Measurements from ENCODE around the gene AUP1. TPM values are rescaled to one million over a fixed set of nuclear protein-coding genes. Genes with fewer than 3 reads are reported as not detected.
A peak's percentile ranks its signal among the peaks of the same experiment; 100 is the strongest.
"Not testable (repeated sequence)": the region's sequence is repeated elsewhere in the genome, so short reads cannot be mapped to it uniquely, and the experiment has no call there.

The AUP1 gene, protein sequence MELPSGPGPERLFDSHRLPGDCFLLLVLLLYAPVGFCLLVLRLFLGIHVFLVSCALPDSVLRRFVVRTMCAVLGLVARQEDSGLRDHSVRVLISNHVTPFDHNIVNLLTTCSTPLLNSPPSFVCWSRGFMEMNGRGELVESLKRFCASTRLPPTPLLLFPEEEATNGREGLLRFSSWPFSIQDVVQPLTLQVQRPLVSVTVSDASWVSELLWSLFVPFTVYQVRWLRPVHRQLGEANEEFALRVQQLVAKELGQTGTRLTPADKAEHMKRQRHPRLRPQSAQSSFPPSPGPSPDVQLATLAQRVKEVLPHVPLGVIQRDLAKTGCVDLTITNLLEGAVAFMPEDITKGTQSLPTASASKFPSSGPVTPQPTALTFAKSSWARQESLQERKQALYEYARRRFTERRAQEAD
- 149 and 161 TPM in 2 replicates for total RNA-seq (2014; rRNA removed; shearing (Covaris generic))
- polyA plus RNA-seq (2014; cell fraction: nucleus; rRNA removed), result 276 and 301 TPM in 2 replicates

DNA sequence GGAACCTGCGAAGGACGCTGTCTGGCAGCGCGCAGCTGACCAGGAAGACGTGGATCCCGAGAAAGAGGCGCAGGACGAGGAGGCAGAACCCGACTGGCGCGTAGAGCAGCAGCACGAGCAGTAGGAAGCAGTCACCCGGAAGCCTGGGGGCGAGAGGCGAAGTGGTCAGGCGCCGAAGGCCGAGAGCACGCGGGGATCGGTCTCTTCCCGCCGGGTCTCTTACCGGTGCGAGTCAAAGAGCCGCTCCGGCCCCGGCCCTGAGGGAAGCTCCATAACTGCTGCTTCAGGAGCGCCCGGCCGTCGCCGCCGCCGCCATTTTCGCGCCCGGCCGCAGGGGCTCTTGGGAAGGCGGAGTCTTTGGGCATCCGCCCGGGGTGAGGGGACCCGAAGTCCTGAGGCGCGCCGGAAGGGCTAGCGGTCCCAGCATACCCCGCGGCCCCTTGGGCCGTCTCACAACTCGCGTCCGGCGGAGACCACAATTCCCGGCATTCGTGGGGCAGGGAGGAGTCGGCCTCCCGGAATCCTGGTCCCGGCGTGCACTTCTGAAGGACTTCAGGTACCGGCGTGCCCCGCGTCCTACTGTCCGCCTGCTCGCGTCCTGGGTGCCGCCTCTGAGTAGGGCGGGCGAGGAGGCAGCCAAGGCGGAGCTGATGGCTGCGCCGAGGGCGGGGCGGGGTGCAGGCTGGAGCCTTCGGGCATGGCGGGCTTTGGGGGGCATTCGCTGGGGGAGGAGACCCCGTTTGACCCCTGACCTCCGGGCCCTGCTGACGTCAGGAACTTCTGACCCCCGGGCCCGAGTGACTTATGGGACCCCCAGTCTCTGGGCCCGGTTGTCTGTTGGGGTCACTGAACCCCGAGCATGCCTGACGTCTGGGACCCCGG, at the start of gene AUP1, which contains the start of gene HTRA2:
TSS of gene AUP1 (minus strand) at position 350 of the 882 bp plus-strand sequence. CDS start at position 273, 77 bp downstream.
TSS of gene HTRA2 (plus strand) at position 577 of the 882 bp plus-strand sequence. CDS start at position 651, 74 bp downstream.
- DNase-seq (ENCODE audit: extremely low read depth, low read depth), result peak; percentile 99

DNA sequence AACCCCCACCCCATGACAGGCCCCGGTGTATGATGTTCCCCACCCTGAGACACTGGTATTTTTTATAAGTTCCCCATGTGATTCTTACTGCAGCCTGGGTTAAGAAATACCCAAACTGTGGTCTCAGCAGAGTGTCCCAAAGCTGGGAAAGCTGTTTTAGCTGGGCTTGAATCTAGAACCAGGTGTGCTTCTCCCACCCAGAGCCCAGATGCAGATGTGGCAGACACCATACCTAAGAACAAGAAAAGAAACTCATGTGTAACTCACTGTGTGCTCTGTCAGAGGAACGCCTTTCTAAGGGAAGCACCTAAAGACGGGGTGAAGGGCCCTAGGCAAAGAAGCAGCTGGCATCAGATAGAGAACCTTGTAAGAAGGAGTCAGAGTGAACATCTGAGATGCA, 48.9 kb upstream of the AUP1 start:
- no peak for DNase-seq (ENCODE audit: extremely low read depth, low read depth)

DNA sequence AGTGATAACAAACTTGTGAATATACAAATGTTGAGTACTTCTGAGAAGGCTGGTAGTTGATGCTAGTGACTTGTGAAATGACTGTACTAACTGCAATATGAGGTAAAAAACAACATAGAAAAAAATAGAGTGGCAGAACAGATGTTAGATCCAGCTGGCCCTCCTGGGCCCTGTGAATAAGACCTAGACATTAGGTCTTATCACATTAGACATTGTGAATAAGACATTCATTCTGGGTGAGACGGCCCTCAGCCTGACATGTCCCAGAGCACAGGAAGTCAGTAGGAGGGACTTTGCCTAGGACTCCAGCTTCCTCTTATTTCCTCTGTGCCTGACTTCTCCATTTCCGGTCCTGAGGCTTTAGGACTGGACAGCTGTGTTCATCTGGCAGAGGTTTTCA, 47.9 kb upstream of the AUP1 start:
- DNase-seq (ENCODE audit: extremely low read depth, low read depth), result no peak

DNA sequence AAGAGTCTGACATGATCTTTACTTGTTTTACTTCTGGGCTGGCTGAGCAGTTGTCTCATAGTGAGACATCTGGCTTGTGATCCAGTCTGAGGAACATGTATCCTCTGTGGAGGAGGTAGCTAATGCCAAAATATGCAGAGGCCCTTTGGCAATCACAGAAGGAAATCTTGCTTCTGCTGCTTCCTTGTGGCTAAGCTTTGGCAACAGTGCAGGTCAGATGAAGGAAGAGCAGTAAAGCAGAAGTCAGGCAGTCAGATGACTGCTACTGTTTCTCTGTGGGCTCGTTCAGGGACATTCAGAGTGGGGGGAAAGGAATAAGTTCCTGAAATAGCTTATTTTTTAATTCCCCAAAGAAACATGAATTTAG, 47.3 kb upstream of the AUP1 start:
- DNase-seq (ENCODE audit: extremely low read depth, low read depth), result no peak

DNA sequence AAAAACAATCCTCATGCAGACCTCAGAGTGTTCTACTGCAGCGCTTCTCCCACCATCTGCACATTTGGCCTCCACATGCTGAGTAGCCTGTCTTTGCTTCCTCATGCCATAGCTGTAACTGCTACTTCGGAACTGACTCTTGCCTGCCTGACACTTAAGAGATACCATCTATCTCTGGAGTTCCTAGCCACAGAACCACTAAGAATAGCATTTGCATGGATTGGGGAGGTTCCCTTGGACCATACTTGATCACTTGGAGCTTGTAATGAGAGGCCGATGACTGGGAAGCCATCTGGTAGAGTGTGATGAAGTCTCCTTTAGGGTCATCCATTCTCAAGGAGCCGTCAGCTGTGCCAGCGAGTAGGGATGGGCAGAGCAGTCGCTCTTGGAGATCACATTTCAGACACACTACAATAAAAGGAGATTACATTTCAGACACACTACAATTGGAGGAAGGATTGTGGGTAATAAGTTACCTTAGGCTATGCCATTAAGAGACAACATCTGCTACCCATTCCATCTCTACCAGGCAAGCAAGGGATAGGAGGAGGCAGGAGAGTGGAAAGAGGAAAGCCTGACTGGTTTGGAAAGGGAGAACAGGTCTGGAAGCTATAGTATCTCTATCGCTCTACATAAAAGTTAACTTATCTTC, 46.8 kb upstream of the AUP1 start:
- DNase-seq (ENCODE audit: extremely low read depth, low read depth), result no peak

DNA sequence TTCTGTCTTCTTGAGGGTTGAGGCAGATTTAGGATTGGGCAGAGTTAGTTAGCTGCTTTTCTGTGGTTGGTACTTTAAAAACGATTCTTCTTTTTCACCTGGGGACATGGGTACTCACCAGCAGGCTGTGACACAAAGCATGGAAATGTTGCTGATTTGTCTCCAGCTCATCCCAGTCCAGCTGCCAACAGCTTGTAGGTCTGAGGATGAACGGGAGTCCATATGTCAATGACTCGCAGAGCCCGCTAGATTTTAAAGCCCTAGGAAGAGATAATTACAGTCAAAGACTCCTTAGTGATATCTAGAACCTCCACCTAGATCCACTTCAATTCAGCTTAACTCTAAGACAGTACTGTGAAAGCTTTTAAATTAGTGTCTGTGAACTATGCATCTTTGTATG, 45.8 kb upstream of the AUP1 start:
- DNase-seq (ENCODE audit: extremely low read depth, low read depth), result no peak

DNA sequence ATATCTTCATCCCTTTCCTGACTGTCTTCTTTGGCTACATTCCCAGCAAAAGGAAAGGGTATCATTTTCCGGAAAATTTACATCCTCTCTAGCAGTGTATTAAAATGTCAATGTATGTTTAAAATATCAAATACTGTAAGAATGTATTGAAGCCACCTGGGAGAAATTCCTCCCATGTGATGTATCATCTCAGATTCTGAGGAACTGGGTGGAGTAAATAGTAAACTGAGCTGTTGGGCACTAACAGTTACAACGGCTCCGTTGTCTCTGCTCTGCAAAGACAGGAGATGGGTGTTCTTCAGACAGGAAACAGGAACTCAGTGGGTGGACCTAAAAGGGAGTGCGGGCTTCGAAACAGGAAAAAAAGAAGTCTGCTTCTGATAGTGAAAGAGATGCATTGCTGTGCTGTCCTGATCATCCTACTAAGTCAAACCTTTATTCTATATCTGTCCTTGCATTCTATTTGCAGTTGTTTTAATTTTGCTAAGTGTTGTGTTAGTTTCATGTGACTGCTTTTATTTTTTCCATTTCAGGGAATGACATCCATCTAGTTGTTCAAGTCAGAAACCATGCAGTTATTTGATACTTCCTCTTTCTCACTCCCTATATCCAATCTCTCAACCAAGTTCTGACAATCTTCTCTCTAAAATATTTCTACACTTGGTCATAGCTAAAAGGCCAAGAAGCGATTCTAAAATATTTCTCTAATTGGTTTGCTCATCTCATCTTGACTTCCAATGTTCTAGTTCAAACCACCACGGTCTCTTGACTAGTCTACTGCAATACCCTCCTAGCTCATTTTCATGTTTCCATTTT, 44.4 kb upstream of the AUP1 start:
- peak; percentile 70 for DNase-seq (ENCODE audit: extremely low read depth, low read depth)

DNA sequence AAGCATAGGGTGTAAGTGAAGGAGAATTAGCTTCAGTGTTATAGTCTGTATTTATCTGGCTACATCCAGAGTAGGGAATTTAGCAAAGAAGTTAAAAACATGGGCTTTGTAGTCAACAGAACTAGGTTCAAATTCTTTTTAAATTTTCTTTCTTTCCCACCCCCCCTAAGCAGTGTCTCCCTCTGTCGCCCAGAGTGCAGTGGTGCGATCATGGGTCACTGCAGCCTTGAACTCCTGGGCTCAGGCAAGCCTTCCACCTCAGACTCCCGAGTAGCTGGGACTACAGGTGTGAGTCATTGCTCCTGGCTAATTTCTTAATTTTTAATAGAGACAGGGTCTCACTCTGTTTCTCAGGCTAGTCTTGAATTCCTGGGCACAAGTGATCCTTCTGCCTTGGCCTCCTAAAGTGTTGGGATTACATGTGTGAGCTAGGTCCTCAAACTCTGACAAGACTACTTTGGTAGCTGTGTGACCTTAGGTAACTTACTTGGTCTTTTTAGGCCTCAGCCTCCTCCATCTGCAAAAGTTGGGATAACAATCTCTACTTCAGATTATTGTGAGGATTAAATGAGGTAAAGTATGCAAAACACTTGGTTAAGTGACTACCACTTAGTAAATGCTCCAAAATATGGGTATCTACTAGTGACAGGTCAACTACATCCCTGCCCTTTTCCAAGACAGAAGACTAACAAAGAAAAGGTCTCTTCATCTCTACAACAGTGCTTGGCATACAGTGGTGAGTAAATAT, 42.8 kb upstream of the AUP1 start:
- no peak for DNase-seq (ENCODE audit: extremely low read depth, low read depth)

DNA sequence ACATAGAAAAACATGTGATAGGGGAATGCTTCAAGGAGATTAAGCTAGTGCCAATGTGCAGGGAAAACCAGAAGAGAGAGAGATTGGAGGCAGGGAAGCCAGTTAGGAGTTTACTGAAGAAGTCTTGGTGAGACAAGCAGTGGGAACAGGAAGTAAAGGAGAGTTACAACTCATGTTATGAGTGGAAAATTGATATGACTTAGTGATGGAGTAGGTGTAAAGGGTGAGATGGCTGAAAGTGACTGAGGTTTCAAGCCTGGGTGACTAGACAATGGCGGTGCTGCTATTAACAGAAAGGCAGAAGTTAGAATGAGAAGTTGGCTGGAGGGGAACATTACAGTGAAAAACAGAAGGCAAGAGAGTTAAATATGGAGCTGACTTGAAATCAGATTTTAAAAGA, 41.6 kb upstream of the AUP1 start:
- no peak for DNase-seq (ENCODE audit: extremely low read depth, low read depth)

DNA sequence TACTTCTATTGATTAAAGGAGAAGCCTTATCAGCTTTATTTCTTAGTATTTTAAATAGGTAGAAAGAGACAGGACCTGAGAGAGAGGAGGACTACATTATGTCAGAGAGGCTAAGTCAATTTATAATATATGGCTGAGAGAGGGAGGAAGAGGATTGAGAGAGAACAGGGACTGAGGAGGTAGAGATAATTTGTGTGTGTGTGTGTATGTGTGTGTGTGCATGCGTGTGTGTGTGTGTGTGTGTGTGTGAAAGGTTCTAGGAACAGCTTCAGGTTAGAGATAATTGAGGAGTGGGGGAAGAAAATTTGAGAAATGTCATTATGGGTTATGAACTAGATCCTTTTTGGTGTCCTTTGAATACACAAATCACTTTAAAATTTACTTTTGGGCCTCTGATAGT, 40.2 kb upstream of the AUP1 start:
- DNase-seq (ENCODE audit: extremely low read depth, low read depth), result no peak

DNA sequence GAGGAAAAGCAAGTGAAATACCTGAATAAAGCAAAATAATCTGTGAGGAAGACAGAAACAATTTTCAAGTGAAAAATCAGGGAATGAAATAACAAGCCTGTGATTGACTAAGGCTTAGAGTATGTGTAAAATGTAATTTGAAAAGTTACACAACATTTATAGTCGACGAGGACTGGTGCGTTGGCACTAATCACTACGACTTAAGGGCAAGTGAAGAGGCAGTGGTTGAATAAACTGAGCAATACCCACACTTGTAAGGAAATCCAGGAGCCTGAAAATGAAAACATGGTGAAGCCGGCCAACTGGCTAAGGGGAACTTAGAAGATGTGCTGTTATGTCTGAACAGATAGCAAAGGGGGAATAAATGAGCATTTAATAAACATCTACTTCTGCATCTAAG, 38.4 kb upstream of the AUP1 start:
- DNase-seq (ENCODE audit: extremely low read depth, low read depth), result peak; percentile 73

DNA sequence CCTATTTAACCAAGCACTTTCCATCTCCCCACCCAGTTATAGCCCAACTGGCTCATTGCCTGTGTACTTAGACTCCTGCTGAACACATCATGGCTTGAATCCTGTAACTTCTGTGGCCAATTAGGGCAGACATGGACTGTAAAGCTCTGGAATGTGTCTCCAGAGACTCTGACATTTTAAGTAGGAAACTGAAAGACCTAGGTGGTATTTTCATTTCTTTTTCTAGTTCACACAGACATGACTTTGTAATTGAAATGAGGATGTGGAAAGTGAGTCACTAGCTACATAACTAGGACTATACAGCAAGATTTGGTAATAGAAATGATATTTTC, 37.2 kb upstream of the AUP1 start:
- peak; percentile 78 for DNase-seq (ENCODE audit: extremely low read depth, low read depth)

DNA sequence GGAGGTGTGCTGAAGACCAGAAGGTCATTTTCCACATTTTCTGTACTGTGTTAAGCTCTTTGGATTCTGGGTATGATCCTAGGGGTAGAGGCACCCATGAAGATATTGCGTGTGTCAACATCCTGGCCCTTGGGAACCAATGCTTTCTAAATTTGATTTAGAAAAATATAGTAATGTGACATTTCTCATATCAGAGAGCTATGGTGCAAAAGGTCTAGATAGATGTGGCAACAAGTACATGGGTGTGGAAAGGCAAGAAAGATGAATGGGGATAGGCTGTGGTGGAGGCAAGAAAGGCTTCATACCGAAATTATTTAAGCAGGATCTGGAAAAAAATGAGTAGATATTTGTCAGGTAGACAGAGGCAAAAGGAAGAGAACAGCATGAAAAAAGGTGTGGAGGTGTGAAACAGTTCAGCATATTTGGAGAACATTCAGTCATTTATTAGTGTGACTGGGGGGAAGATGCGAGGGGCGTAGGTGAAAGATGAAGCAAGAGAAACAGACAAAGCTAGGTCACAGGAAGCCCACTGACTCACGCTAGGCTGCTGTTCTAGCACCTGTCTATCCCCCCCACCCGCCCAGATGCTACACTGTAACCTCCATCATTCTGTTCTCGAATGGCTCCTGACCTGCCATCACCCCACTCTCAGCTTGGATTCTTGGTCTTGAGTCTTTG, 36.7 kb upstream of the AUP1 start:
- no peak for DNase-seq (ENCODE audit: extremely low read depth, low read depth)

DNA sequence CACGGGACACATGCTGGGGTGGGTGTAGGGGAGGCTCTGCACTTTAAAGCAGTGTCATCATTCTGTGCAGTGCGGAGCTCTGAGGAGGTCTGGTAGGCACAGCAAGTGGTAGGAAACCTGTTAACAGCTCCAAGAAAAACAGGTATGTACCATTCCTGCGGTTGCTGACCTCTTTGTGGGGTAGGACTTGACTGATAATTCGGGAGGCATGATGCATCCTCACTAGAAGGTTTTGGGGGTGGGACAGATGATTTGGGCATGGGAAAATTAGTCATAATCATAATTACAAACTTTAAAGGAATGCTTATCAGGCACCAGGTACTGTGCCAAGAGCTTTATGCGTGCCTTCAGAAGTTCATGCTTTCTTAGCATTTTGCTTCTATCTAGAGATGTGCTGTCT, 34.7 kb upstream of the AUP1 start:
- DNase-seq (ENCODE audit: extremely low read depth, low read depth), result no peak

DNA sequence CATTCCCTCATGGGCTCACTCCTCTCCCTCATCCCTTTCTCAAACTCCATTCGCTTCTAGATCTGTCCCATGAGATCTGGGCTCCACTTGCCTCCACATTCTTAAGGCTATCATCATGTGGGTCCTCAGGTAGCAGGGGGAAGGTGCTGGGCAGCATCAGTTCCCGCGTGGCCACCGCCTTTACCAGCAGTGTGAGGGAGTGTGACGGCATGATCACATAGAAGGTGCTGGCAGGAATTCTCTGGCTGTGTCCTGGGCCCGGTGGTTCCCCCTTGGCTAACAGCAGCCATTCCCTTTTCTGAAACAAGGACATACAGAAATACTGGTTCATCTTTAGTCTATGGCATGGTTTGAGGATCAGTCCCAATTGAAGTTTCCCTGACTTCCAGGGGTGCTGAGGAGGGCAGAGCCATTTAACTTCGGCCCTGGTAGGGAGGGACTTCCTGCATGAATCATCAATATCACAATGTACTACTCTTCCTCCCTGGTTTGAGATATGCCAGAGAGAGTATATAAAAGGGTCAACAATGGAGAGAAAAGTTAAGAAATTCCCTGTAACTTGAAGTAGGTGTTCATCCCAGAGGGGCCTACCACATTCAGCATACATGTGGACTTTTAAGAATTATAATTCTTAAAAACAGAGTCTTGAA, 32.7 kb upstream of the AUP1 start:
- DNase-seq (ENCODE audit: extremely low read depth, low read depth), result no peak

DNA sequence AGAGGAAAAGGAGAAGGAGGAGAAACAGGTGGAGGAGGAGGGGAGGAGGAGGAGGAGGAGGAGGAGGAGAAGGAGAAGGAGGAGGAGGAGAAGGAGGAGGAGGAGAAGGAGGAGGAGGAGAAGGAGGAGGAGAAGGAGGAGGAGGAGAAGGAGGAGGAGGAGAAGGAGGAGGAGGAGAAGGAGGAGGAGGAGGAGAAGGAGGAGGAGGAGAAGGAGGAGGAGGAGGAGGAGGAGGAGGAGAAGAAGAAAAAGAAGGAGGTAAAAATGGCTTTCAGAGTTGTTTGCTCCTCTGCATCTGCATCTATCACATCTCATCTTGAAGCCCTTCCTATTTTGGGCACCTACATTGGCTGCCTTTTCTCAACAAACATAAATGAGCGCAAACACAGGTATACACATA, 31.5 kb upstream of the AUP1 start:
- not testable (repeated sequence) for DNase-seq (ENCODE audit: extremely low read depth, low read depth)

DNA sequence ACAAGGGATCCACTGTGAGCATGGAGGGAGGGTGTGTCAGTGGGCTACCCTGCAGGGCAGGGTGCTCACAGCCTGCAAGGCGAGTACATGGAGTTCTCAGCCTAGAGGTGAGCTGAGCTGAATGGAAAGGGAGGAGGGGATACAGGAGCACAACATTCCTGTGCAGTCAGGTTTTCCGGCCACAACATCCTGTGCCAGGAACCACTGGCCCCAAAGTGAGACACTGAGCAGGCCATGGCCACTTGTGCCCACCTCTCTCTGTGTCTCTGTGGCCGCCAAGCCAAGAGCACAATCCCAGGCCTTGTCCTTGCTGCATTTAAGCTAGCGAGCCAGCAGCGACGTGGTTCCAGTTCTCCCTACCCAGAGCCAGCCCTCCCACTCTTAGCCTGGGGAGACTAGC, 31.1 kb upstream of the AUP1 start:
- no peak for DNase-seq (ENCODE audit: extremely low read depth, low read depth)

DNA sequence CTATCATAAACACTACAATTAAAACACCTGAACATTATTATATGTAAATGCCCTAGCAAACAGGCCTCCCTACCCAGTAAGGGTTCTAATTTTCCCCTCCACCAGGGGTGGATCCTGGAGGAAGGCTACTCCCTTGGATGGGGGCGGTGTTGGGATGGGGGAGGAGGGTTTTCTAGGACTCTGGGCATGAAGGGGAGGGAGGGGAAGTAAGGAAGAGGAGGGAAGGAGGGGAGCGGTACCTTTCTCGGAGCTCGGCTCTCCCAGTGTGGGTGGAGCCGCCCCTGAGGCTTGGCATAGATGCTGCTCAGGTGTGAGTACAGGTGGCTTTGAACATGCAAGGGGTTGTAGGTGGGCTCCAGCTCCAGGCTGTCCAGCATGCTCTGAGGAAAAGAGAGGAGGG, 30.4 kb upstream of the AUP1 start:
- no peak for DNase-seq (ENCODE audit: extremely low read depth, low read depth)

All from NCI-H460 (cell line).